GM19240 (cell line): Measurements from ENCODE around the gene COPRS.
"Not testable (repeated sequence)": the region's sequence is repeated elsewhere in the genome, so short reads cannot be mapped to it uniquely, and the experiment has no call there.

ENCODE experiments used
- DNase-seq: peaks from one replicate; pipeline ENCODE4 v3.0.0; 2011; ENCODE audit warnings: low spot score; ENCODE audit not compliant: insufficient read length

COPRS gene

DNA sequence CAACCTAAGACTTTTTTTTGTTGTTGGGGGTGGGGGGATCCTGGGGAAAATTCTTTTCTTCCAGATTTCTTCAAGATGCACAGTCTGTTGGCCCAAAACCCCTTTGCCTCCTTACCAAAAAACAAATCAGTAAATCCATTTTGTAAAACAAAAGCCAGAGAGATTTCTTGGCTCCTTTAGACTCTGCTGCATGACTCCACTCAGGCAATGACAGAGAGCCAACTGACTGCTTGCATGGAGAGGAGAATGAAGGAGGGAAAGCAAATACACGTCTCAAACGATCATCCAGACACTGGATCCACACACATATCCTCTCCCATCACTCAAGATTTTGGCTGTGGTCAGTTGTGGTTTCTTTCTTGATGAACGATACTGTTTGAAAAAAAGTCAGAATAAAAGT, 13.8 kb downstream of the COPRS start:
- DNase-seq, result no peak

DNA sequence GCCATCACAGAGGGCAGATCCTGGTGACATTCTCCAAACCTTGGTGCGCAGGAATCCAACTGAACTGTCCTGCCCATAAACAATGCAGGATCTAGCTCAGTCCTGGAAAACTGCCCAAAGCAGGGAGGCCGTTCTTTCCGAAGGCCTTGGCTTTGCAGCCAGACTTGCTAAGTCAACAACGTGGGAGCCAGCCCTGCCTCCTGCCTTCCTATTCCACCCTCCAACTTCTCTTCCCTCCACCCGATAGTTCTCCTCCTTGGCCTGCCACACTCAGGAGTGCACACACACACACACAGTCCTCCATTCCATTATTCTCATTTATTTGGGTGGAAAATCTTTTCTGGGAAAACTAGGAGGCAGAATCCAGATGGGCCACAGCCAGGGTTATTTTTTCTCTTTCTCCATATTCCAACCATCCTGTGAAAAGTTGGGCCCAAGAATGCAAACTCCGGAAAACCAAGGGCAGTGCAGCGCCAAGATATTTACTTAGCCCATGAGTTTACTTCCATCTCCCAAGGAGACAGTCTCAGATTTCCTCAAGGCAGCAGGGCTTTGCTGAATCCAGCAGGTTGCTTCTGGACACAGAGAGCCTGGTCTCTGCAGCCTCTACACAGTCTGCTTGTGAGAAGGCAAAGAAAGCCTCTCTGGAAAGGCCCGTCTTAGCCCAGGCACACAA, 15.8 kb downstream of the COPRS start:
- DNase-seq, result no peak

DNA sequence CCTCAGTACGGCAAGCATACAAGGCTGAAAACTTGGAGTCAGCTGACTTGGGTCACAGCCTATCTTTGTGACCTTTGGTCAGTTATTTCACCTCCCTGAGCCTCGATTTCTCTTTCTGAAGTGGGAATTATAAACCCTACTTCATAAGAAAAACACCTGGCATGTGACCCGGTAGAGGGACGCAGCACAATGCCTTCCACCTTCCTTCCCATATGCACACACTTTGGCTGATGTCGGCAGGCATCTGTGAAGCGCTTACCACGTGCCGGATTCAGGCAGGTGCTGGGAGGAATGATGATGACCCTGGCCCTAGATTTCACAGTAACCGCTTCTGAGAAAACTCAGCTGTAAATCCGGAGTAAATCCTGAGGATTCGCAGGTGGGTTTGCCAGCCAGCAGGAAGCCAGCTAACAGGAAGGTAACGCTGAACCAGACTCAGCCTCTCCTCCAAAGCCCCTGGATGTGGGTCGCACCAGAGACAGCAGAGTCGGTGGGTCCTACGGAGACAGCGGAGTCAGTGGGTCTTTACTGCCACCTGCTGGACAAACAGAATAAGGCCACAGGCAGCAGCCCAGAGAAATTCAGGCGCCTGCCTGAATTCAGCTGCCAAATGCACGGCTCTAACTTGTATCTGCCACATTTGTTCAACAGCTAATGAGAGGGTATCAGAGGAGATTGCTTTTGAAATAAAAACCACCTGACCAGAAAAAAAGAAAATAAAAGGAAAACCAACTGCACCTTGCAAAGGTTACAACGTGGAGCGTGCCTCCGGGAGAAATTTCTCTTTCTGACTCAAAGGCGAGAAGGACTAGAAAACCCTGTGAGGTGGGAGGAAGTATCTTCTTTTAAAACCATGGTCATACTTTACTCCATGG, 16.6 kb downstream of the COPRS start:
- DNase-seq, result peak; percentile 67

DNA sequence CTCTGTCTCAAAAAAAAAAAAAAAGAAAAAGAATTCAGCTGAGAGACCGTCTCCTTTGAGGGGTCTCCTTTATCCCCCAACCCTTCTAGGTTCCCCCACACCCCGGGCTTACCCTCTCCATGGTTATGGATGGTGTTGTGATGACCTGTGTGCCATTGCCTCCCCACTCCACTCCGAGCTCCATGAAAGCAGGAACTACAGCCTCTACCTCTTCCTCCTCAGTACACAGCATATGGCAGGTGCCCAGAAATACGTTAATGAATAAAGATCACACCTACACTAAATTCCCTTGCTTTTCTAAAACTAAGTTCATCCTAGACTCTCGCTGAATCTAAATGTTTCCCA, 17.2 kb downstream of the COPRS start:
- no peak for DNase-seq

DNA sequence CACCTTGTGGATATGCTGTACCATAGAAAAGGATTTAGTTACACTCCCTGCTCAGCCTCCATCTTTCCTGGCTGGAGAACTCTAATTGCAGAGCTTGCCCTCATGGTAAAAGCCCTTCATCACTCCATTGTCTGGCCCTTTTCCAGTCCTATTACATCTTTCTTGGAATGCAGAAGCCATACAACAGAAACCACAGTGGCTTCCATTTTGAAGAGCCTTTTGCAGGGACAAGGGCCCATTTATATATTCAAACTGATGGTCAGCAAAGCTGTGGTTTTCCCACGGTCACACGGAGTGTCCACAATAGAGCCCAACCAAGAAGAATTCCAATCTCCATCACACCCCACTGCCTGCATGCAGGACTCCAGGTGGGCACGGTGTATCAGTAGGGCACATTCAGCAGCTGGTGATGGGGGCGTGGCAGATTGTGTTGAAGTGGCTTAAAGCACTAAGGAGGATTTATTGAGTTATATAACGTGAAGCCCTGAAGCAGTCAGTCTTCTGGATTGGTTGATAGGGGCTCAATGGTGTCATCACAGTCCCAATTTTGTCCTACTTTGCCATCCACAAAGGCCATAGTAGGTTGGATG, 20.3 kb downstream of the COPRS start:
- no peak for DNase-seq

DNA sequence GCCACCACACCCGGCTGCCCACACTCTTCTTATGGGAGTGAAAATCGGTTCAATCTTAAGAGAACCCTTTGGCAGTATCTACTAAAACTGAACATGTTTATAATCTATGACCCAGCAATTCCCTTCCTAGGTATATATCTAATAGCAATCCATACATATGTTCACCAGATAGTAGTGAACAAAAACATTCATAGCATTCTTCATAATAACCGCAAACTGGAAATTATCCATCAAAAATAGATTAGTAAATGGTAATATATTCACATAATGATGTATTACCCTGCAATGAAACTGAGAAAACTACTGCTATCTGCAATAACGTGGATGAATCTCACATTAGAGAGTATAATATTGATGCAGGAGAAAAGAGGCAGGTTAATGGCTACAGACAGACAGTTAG, 23.1 kb downstream of the COPRS start:
- no peak for DNase-seq

DNA sequence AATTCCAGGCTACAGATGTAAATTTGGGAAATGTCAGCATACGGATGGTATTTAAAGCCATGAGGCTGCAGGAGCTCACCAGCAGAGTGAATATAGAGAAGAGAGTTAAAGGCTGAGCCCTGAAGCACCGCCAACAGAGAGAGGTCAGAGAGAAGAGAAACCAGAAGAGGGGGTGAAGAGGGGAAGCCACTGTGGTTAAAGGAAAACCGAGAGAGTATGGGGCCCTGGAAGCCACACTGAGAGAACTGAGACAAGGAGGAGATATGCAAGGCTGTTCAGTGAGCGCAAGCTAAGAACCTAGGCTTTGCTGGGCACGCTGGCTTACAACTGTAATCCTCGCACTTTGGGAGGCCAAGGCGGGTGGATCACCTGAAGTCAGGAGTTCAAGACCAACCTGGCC, 24.6 kb downstream of the COPRS start:
- DNase-seq, result no peak

DNA sequence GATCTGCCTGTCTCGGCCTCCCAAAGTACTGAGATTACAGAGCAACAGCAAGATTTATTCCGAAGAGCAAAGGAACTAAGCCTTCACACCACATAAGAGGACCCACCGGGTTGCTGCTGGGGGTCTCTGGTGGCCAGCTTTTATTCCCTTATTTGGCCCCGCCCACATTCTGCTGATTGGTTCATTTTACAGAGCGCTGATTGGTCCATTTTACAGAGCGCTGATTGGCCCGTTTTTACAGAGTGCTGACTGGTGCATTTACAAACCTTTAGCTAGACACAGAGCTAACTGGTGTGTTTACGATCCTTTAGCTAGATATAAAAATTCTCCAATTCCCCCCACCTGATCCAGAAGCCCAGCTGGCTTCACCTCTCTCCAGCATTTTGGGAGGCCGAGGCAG, 26.3 kb downstream of the COPRS start:
- no peak for DNase-seq

DNA sequence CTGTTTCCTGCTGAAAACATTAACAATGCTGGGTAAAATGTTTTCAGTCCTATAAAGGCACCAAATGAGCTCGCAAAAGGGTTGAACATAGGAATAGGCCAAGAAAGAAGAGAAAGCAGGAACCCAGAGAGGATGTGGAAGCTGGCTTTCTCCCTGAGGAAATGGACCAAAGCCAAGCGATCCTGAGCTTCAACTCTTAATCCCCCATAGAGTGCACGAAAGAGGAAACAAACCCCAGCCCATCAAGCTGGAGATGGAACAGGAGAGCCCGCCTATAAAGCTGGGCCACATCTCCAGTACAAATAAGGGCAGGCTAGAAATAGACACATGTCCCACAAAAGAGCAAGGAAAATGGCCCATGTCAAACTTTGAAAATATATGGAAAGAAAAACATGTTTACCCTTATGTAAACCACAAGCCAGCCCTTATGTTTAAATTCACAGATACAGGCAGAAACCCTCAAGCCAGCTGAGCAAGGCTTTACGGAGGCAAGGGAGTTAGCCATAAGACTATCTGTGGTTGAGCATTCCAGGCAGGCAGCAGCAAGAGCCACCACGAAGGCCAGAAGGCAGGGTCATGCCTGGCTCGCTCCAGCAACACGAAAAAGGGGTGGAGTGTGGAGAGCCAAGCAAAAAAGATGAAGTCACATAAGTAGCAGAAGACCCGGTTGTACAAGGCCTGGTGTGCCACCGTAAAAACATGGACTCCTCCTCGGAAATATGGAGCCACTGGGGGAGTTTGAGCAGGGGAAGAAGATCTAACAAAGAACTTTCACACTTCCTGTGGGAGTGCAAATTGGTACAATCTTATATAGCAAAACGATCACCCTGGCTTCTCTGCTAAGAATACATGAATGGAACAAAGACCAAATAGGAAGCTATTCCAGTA, 27.8 kb downstream of the COPRS start:
- DNase-seq, result no peak

DNA sequence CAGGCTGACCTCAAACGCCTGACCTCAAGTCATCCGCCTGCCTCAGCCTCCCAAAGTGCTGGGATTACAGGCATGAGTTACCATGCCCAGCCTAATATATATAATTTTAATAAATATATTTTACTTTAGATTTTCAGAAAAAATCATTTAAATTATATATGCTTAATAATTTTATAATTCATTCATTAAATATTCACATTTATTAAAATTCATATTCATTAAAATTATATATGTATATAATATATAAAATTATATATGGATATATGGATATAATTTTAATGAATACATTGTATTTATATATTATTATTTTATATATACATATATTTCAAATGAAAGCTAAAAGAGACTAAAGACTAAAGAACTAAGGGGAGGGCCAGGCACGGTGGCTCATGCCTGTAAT, 29.4 kb downstream of the COPRS start:
- no peak for DNase-seq

DNA sequence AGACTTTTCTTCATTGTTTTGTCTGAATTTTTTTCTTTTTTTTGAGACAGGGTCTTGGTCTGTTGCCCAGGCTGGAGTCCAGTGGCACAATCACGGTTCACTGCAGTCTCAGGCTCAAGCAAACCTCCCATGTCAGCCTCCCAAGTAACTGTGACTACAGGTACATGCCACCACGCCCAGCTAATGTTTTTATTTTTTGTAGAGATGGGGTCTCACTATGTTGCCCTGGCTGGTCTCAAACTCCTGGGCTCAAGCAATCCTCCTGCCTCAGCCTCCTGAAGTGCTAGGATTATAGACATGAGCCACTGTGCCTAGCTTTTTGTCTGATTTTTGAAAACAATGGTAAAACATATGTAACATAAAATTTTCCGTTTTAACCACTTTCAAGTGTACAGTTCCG, 30.1 kb downstream of the COPRS start:
- not testable (repeated sequence) for DNase-seq

DNA sequence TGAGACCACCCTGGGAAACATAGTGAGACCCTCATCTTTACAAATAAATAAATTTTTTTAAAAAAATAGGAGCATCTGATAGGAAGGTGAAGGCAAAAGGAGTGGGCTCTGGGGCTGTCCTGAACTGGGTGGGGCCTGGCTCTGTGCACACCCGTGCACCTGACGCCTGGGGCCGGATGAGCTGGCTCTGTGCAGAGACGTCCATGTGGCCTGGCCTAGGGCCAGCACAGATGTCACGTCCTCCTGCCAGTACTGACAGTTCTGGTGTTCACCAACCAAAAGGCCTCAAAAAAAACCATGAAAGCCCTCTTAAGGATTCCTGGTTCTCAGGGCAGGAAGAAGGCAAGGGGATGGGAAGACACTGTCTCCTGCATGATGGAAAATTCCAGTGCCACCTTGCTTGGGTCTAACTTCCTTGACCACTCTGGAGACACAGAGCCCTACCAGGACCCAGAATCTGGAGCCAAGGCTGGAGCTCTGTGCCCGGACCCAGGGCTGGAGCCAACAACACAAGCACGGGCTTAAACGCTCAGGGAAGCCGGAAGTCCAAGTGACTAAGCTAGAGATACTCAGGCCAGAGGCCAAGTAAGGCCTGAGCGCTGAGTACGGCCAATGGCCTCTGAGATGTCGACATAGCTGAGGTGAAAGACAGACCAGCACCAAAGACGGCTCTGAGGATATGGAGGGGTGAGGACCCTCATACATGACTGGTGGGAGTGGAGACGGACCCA, 32.9 kb downstream of the COPRS start:
- no peak for DNase-seq

DNA sequence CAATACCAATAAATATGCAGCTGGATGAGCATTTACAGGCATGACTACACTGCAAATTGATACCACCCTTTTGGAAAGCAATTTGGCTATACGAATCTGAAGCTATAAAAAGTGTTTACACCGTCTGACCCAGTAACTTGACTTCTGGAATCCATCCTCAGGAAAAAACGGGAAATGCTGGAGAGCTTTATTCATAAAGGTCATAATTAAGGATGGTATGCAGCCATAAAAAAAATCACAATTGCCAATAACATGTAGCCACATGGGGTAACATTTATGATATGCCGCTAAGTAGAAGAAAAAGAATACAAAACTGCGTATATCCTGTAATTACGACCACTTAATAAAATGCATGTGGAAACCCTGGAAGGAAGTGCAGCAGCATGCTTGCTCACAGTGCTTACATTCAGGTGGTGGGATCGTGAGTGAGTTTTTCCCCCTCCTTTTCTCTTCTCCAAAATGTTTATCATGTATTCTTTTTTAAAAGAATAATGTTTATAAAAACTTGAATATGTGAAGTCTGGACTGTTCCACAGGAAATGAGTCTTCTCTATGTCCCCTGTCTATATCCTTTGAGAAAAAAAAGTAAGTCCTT, 34.2 kb downstream of the COPRS start:
- no peak for DNase-seq

DNA sequence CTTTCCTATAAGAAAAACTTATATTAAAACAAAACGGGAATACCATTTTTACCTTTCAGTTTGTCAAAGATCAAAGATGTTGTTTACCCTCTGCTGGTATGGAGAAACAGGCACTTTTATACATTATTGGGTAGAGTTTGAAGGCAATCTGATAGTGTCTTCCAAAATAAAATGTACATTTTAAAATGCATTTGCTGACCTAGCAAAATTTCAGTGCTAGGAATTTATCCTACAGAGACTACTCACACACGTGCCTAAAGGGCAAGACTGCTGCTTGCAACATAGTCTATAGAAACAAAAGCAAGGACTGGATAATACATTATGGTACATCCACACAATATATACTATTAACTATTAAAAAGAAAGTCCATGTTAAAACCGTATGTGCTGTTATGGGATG, 36.0 kb downstream of the COPRS start:
- no peak for DNase-seq

DNA sequence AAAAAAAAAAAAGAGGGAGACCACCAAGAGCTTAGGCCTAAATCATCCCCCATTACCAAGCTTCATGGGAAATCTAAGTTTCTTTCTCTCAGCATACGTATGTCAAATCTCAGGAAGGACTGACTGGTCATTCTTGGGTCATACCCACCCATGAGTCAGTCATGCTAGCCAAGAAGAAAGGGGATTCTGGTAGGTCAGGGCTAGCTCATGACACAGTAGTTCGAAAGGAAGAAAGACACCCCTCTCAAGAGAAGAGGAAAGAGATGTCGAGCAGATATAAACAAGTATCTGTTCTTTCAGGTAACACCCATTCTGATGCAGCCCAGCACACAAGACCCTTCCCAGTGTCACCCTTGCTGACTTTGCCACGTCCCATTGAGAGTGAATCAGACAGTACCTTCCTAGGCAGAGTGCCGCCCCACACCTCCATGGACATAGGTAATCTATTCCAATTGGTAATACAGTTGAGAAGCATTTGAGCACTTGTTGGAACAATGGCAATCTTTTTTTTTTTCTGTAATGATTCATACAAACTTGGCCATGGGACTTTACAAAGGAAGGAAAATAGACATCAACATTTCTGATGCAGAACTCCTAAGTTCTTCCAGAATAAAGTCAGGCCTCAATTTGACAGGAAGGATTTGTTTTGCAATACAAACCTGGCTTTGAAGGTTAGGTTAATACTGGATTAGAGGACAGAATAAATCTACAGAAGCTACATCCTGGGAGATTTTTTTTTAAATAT, 38.2 kb downstream of the COPRS start:
- no peak for DNase-seq

DNA sequence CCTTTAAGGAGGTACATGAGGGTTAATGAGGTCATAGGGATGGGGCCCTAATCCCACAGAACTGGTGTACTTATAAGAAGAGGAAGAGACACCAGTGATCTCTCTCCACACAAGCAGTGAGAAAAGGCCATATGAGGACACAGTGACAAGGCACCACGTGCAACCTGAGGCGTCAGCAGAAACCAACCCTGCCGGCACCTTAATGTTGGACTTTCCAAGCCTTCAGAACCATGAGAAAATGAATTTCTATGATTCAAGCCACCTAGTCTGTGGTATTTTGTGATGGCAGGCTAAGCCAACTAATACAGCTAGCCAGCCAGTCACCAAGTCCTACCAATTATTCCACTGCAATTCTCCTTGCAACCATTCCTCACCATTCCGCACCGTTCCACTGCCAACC, 39.5 kb downstream of the COPRS start:
- DNase-seq, result no peak

DNA sequence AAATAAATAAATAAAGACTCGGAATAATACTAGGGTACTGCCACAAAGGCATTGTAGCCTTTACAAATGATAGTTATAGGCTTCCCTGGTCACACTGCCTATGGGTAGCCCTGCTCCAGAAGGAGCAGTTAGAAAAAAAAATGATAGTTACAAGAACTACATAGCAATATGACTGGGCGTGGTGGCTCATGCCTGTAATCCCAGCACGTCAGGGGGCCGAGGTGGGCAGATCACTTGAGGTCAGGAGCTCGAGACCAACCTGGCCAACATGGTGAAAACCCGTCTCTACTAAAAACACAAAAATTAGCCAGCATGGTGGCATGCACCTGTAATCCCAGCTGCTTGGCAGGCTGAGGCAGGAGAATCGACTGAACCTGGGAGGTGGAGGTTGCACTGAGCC, 40.2 kb downstream of the COPRS start:
- not testable (repeated sequence) for DNase-seq

DNA sequence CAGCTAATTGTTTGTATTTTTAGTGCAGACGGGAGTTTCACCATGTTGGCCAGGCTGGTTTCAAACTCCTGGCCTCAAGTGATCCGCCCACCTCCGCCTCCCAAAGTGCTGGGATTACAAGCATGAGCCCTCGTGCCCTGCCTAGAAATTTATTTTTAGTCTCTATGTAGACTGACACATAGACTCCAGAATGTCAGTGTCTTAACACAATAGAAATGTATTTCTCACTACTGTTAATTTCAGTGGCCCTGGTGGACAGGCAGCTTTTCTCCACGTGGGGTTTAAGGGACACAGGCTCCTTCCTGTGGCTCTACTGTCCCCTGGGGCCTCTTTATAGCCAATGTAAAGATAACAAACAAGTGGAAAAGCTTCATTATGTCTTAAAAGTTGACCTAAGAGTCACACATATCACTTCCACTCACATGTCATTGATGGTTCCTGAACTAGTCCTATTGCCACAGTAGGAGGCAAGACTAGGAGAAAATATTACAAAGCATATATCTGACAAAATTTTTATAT, 43.8 kb downstream of the COPRS start:
- DNase-seq, result no peak

DNA sequence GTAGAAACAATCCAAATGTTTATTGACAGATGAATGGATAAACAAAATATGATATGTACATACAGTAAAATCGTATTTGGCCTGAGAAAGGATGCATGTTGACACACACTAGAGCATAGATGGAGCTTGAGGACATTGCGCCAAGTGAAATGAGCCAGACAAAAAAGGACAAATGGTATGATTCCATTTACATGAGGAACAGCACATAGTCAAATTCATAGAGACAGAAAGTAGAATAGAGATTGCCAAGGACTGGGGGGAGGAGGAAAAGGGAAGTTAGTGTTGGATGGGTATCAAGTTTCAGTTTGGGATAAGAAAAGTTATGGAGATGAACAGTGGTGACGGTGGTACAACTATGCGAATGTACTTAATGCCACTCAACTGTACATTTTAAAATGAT, 47.9 kb downstream of the COPRS start:
- no peak for DNase-seq

DNA sequence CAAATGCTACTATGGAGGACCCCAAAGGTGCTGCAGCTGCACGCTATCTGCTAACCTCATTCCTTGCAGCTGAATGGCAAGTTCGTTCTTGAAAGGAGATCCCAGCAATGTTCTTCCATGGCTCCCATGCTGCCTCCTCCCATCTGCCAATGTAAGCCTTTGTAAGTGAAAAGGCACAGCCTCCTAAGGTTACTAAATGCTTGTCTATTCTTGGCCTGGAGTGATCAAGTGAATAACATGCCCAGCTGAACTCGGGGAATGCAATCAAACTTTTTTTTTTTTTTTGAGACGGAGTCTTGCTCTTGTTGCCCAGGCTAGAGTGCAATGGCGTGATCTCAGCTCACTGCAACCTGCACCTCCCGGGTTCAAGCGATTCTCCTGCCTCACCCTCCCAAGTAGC, 49.2 kb downstream of the COPRS start:
- DNase-seq, result not testable (repeated sequence)
